Measurements from ENCODE around the gene PKIG. TPM values are rescaled to one million over a fixed set of nuclear protein-coding genes. Genes with fewer than 3 reads are reported as not detected.
A peak's percentile ranks its signal among the peaks of the same experiment; 100 is the strongest.

PKIG gene
- total and polyA plus RNA-seq, 2 donors (not counting 3 experiments of a cell fraction or from before 2014, with no cell fraction given): 135 to 167 TPM

DNA sequence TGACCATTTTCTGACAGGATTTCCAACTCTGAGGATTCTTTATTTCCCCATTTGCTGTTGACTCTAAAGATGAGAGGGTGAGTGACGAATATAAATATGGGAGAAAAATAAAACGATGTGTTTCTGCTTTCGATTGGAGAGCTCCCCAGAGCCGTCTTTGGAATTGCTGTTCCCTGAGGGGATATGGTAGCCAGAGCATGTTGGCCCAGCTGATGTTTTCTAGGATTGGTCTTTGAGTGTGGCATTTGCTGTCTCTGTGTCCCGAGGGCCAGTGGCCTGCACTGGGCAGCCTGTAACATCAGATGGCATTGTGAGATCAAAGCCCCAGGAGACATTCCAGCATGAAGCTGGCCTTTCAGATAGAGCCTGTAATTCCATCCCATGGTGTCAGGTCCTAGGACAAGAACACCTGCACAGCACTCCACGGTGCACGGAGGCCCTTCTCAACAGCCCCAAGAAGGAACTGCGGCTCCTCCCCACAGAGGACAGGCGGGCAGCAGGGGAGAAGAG, 26.7 kb downstream of the PKIG start:
- no peak overlapping the region for H2AFZ ChIP-seq (ENCODE audit: low read depth, low read length)

DNA sequence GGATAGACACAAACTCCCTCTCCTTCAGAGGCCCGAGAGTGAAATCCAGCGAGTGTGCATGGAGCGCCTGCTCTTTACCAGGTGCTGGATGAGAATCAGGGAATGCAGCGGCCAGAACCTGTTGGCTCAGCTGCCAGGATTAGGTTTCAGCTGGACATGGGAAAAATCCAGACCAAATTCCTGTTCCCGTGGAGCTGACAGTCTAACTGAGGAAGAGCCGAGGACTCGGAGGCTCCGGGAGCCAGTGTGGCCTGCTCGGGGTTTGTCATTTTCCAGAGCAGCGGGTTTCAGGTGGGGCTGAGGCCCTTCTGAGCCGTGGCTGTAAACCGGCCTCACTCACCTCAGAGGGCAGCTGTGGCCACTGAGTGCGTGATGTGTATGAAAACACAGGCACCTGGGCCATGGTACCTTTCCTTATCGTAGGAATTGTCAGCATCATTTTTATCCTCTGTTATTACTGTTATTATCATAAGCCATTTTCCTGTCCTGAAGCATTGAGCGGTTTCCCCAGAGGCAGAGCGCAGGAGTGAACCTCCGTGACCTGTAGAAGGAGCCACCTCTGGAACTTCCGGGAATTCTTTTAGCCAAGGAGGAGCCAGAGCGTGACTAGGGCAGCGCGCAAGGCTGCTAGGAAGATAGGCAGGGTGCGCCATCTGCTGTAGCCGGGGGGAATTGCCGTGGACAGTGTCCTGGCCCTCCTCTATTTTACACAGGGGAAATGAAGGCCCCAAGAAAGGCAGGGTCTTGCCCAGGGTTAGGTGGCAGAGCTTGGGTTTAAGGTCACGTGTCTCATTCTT, 27.3 kb downstream of the PKIG start:
- no peaks in the 10 kb centered on the region for H3K27me3 ChIP-seq (ENCODE audit: control insufficient read depth in 2 of 2, insufficient read depth in 2 of 2, low read length in 2 of 2)
- BruUV-seq (replicated peaks): no TSS peak
- H3K79me2 ChIP-seq (ENCODE audit: control insufficient read depth, insufficient read depth, low read length): peaks cover 52% of the 10 kb centered on the region
- H3K9me3 ChIP-seq (replicated peaks; ENCODE audit: control insufficient read depth, insufficient read depth, low read length): no peaks in the 10 kb centered on the region
- TF ChIP-seq, protein P1, sequence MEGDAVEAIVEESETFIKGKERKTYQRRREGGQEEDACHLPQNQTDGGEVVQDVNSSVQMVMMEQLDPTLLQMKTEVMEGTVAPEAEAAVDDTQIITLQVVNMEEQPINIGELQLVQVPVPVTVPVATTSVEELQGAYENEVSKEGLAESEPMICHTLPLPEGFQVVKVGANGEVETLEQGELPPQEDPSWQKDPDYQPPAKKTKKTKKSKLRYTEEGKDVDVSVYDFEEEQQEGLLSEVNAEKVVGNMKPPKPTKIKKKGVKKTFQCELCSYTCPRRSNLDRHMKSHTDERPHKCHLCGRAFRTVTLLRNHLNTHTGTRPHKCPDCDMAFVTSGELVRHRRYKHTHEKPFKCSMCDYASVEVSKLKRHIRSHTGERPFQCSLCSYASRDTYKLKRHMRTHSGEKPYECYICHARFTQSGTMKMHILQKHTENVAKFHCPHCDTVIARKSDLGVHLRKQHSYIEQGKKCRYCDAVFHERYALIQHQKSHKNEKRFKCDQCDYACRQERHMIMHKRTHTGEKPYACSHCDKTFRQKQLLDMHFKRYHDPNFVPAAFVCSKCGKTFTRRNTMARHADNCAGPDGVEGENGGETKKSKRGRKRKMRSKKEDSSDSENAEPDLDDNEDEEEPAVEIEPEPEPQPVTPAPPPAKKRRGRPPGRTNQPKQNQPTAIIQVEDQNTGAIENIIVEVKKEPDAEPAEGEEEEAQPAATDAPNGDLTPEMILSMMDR (IDR thresholded peaks at IDR 0.05; ENCODE audit: extremely low read depth in 1 of 2, insufficient read depth in 1 of 2, low read depth in 1 of 2, low read length in 2 of 2): peak; percentile 97 to 98
- peak; percentile 65 for TF ChIP-seq POLR2AphosphoS5 (IDR thresholded peaks at IDR 0.05; ENCODE audit: insufficient read depth, low read depth, low read length)
- TF ChIP-seq, protein P2, sequence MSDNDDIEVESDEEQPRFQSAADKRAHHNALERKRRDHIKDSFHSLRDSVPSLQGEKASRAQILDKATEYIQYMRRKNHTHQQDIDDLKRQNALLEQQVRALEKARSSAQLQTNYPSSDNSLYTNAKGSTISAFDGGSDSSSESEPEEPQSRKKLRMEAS (IDR thresholded peaks at IDR 0.05; ENCODE audit: insufficient read depth, insufficient read length): no peak
- no peak for TF ChIP-seq MYC (IDR thresholded peaks at IDR 0.05; ENCODE audit: low read depth, low read length)
- TF ChIP-seq EZH2 (IDR thresholded peaks at IDR 0.05; ENCODE audit: borderline replicate concordance, low read depth, low read length, severe bottlenecking): no peak
- no peak overlapping the region for H2AFZ ChIP-seq (ENCODE audit: low read depth, low read length)
- peak overlapping the region; percentile 53 for H3K27ac ChIP-seq (ENCODE audit: insufficient read depth, low read depth, low read length)
- FAIRE-seq (peak; percentile 94), DNase-seq (ENCODE audit: low read depth, low spot score) (peak; percentile 91)
- intact Hi-C loops (cut with micrococcal nuclease) (loop anchor here (1.0 to 5.0 kb wide), 10 partner anchors 27 to 392 kb away; partner anchors contain the start of genes ADA, PKIG, SERINC3 and TTPAL), dilution Hi-C loops (cut with MboI; ENCODE audit: extremely low pct_ligation_motif_present, low sequenced_read_pairs) (no loop called here)
- no peak overlapping the region for H3K4me3 ChIP-seq (replicated peaks in 1 of 3; ENCODE audit: insufficient read depth in 1 of 3, low read depth in 1 of 3, low read length in 3 of 3)
- H4K20me1 ChIP-seq (replicated peaks; ENCODE audit: control insufficient read depth, extremely low read depth, insufficient read depth, low read length): no peaks in the 10 kb centered on the region
- peak overlapping the region; percentile 12 for H3K9ac ChIP-seq (replicated peaks; ENCODE audit: extremely low read depth, insufficient read depth, low read length)
- H3K4me2 ChIP-seq (ENCODE audit: insufficient read depth, low read length): peak overlapping the region; percentile 39
- peaks cover 6 to 7% of the 10 kb centered on the region in 2 experiments for H3K36me3 ChIP-seq (ENCODE audit: control insufficient read depth in 2 of 2, extremely low read depth in 1 of 2, insufficient read depth in 2 of 2, low read length in 2 of 2)
- POLR2A ChIA-PET: interaction anchor here (0.6 kb wide), 1 partner anchor 123 kb away, joined by 3 read pairs; no protein-coding TSS in a partner anchor
- H3K4me1 ChIP-seq (ENCODE audit: control insufficient read depth, extremely low read depth, insufficient read depth, low read length): peaks cover 16% of the 10 kb centered on the region
- CTCF ChIA-PET: interaction anchor here (0.6 to 3.8 kb wide), 33 partner anchors 8 to 392 kb away, joined by 3 to 58 read pairs (median 5); partner anchors contain the start of genes FITM2, PKIG, SERINC3 and TTPAL
- H3K9me1 ChIP-seq (replicated peaks; ENCODE audit: control insufficient read depth, extremely low read depth, insufficient read depth, low read length): no peaks in the 10 kb centered on the region

More for the DNA sequence above, 26.7 kb downstream of the PKIG start:
- H3K27ac ChIP-seq (ENCODE audit: insufficient read depth, low read depth, low read length): peak overlapping the region; percentile 53
- H3K36me3 ChIP-seq (ENCODE audit: control insufficient read depth in 2 of 2, extremely low read depth in 1 of 2, insufficient read depth in 2 of 2, low read length in 2 of 2): peaks cover 4 to 7% of the 10 kb centered on the region in 2 experiments
- intact Hi-C loops (cut with micrococcal nuclease) (no loop called here), dilution Hi-C loops (cut with MboI; ENCODE audit: extremely low pct_ligation_motif_present, low sequenced_read_pairs) (no loop called here)
- ChIA-PET POLR2A (no interaction called here), CTCF (interaction anchor here (0.7 to 3.8 kb wide), 23 partner anchors 11 to 392 kb away, joined by 3 to 58 read pairs (median 5); partner anchors contain the start of genes FITM2, PKIG and SERINC3)
- H3K4me1 ChIP-seq (ENCODE audit: control insufficient read depth, extremely low read depth, insufficient read depth, low read length): peaks cover 16% of the 10 kb centered on the region
- H4K20me1 ChIP-seq (replicated peaks; ENCODE audit: control insufficient read depth, extremely low read depth, insufficient read depth, low read length): no peaks in the 10 kb centered on the region
- no peaks in the 10 kb centered on the region for H3K9me1 ChIP-seq (replicated peaks; ENCODE audit: control insufficient read depth, extremely low read depth, insufficient read depth, low read length)
- BruUV-seq (replicated peaks): no TSS peak
- no peaks in the 10 kb centered on the region for H3K9me3 ChIP-seq (replicated peaks; ENCODE audit: control insufficient read depth, insufficient read depth, low read length)
- H3K79me2 ChIP-seq (ENCODE audit: control insufficient read depth, insufficient read depth, low read length): peaks cover 59% of the 10 kb centered on the region
- DNase-seq (ENCODE audit: low read depth, low spot score) (no peak), FAIRE-seq (no peak)
- peak overlapping the region; percentile 12 for H3K9ac ChIP-seq (replicated peaks; ENCODE audit: extremely low read depth, insufficient read depth, low read length)
- TF ChIP-seq MYC (IDR thresholded peaks at IDR 0.05; ENCODE audit: low read depth, low read length) (no peak), JUN (IDR thresholded peaks at IDR 0.05; ENCODE audit: borderline replicate concordance, insufficient read depth, insufficient read length, low read depth) (no peak), GATA2 (IDR thresholded peaks at IDR 0.05; ENCODE audit: insufficient read depth, insufficient read length, low read depth, low read length) (no peak), FOS (IDR thresholded peaks at IDR 0.05; ENCODE audit: borderline replicate concordance, insufficient read depth, low read length) (no peak), EZH2 (IDR thresholded peaks at IDR 0.05; ENCODE audit: borderline replicate concordance, low read depth, low read length, severe bottlenecking) (no peak), POLR2AphosphoS5 (IDR thresholded peaks at IDR 0.05; ENCODE audit: insufficient read depth, low read depth, low read length) (no peak)
- TF ChIP-seq, protein P2 (IDR thresholded peaks at IDR 0.05; ENCODE audit: insufficient read depth, insufficient read length): no peak
- no peak overlapping the region for H3K4me3 ChIP-seq (replicated peaks in 1 of 3; ENCODE audit: insufficient read depth in 1 of 3, low read depth in 1 of 3, low read length in 3 of 3)
- H3K4me2 ChIP-seq (ENCODE audit: insufficient read depth, low read length): no peak overlapping the region
- no peaks in the 10 kb centered on the region for H3K27me3 ChIP-seq (ENCODE audit: control insufficient read depth in 2 of 2, insufficient read depth in 2 of 2, low read length in 2 of 2)
